K562 (cell line): Measurements from ENCODE around the gene SYNCRIP. TPM values are rescaled to one million over a fixed set of nuclear protein-coding genes. Genes with fewer than 3 reads are reported as not detected.

Experiments
- AFF1 ChIP-seq, 2 experiments: fragments of 450-650 bp; IDR thresholded peaks; 2 replicates each; pipeline ENCODE4 v1.6.1; 2018; ENCODE audit warnings: mild to moderate bottlenecking in 2 of 2, low read depth in 1 of 2; ENCODE audit not compliant: partially characterized antibody in 2 of 2
- DEAF1 ChIP-seq: fragments of 450-650 bp; formaldehyde crosslinking; IDR thresholded peaks from 2 replicates; pipeline ENCODE4 v1.4.0; 2020; ENCODE audit warnings: mild to moderate bottlenecking, moderate library complexity
- EP400 ChIP-seq: fragments of 450-650 bp; IDR thresholded peaks from 2 replicates; pipeline ENCODE4 v1.6.1; 2017; ENCODE audit warnings: antibody characterized with exemption, mild to moderate bottlenecking, moderate library complexity
- FIP1L1 ChIP-seq: fragments of 200-400 bp; formaldehyde crosslinking; IDR thresholded peaks from 2 replicates; pipeline ENCODE4 v1.6.1; 2018; ENCODE audit warnings: mild to moderate bottlenecking, low read depth, low read length; ENCODE audit not compliant: poor library complexity, severe bottlenecking
- HLTF ChIP-seq: fragments of 450-650 bp; IDR thresholded peaks from 2 replicates; pipeline ENCODE4 v1.6.1; 2016
- KDM5B ChIP-seq: fragments of 200-600 bp; sonication (generic); IDR thresholded peaks from 2 replicates; pipeline ENCODE4 v1.6.1; 2012; ENCODE audit warnings: low read depth, mild to moderate bottlenecking, moderate library complexity, low read length, control low read depth, inconsistent platforms; ENCODE audit not compliant: insufficient replicate concordance
- MECOM ChIP-seq: fragments of 250-450 bp; sonication (Bioruptor Pico); IDR thresholded peaks from 2 replicates; pipeline ENCODE4 v1.8.0; 2022; ENCODE audit warnings: inconsistent platforms
- NCOA1 ChIP-seq: fragments of 450-650 bp; IDR thresholded peaks from 2 replicates; pipeline ENCODE4 v1.6.1; 2016; ENCODE audit warnings: low read depth
- PBX2 ChIP-seq, 2 experiments: IDR thresholded peaks in 1 of 2; conservative IDR thresholded peaks in 1 of 2; 2 replicates each; pipeline ENCODE4 v1.6.1; 2016; ENCODE audit warnings: low read depth in 2 of 2, mild to moderate bottlenecking in 1 of 2, missing compliant biosample characterization in 1 of 2, missing genetic modification characterization in 1 of 2, moderate library complexity in 1 of 2
- PCBP1 ChIP-seq: fragments of 200-400 bp; formaldehyde crosslinking; IDR thresholded peaks from 2 replicates; pipeline ENCODE4 v1.6.1; 2018; ENCODE audit warnings: mild to moderate bottlenecking, low read depth, low read length; ENCODE audit not compliant: poor library complexity, severe bottlenecking
- POLR2AphosphoS2 ChIP-seq: IDR thresholded peaks from 2 replicates; pipeline ENCODE4 v1.6.1; 2012; ENCODE audit warnings: low read length, improper control_type of control experiment
- POLR2H ChIP-seq: IDR thresholded peaks from 2 replicates; pipeline ENCODE4 v1.6.1; 2016; ENCODE audit warnings: missing genetic modification characterization, low read depth, mild to moderate bottlenecking, control low read depth, missing compliant biosample characterization, moderate library complexity
- SIN3A ChIP-seq, 2 experiments: fragments of 150-350 bp in 1 of 2; IDR thresholded peaks; 2 replicates each; pipeline ENCODE4 v1.6.1; 2011 to 2016; ENCODE audit warnings: borderline replicate concordance in 2 of 2, low read depth in 2 of 2, low read length in 2 of 2, mild to moderate bottlenecking in 2 of 2, moderate library complexity in 2 of 2; ENCODE audit not compliant: control insufficient read depth in 1 of 2
- TSC22D4 ChIP-seq: fragments of 450-650 bp; IDR thresholded peaks from 2 replicates; pipeline ENCODE4 v1.6.1; 2016; ENCODE audit warnings: missing genetic modification characterization, missing biosample characterization, control low read depth
- ZNF311 ChIP-seq: fragments of 250-450 bp; sonication (Bioruptor Pico); IDR thresholded peaks from 2 replicates; pipeline ENCODE4 v1.4.0; 2020; ENCODE audit warnings: mild to moderate bottlenecking, moderate library complexity
- ZNF561 ChIP-seq: fragments of 450-650 bp; formaldehyde crosslinking; conservative IDR thresholded peaks from 2 replicates; pipeline ENCODE4 v1.4.0; 2020; ENCODE audit warnings: mild to moderate bottlenecking, moderate library complexity
- ZNF76 ChIP-seq: fragments of 250-450 bp; sonication (Bioruptor Pico); IDR thresholded peaks from 2 replicates; pipeline ENCODE4 v1.4.0; 2020; ENCODE audit warnings: mild to moderate bottlenecking, moderate library complexity, borderline replicate concordance
- ZSCAN29 ChIP-seq: fragments of 450-650 bp; IDR thresholded peaks from 2 replicates; pipeline ENCODE4 v1.6.1; 2017
- ZZZ3 ChIP-seq: fragments of 450-650 bp; IDR thresholded peaks from 2 replicates; pipeline ENCODE4 v1.6.1; 2016; ENCODE audit warnings: antibody characterized with exemption, mild to moderate bottlenecking, moderate library complexity
- polyA plus RNA-seq, 8 experiments: library from polyadenylated mRNA; depleted of rRNA in 4 of 8; stranded (reverse) in 5 of 8; unstranded in 3 of 8; fragments of >200 nt; fragmentation: Nextera tagmentation in 2 of 8; fragmentation: Illumina TruSeq in 1 of 8; extraction: Ambion mirVana in 2 of 8; extraction: Trizol in 1 of 8; gene quantifications; 2 replicates each; pipeline versions ENCODE4 v1.2.1 to v1.2.3, GENCODE V29; 2011 to 2014; ENCODE audit warnings: inconsistent platforms in 1 of 8, missing spikeins in 1 of 8
- total RNA-seq, 7 experiments: library from RNA; depleted of rRNA in 6 of 7; stranded (reverse); fragments of >200 nt in 6 of 7; fragmentation: Illumina TruSeq in 2 of 7; extraction: Trizol in 2 of 7; gene quantifications; 2 replicates each; pipeline versions ENCODE4 v1.2.1 to v1.2.3, GENCODE V29; 2011 to 2021; ENCODE audit warnings: low replicate concordance in 1 of 7

The SYNCRIP gene
- total and polyA plus RNA-seq, 9 of the 15 experiments (the other 6 are each of a cell fraction or from before 2014, with no cell fraction given): 46.5 to 295 (median 140) TPM

- TF ChIP-seq DEAF1 (CRISPR knock-in tag) (no peak), ZNF561 (no peak), POLR2H (tag) (peak; percentile 82), AFF1 (IDR thresholded peaks at IDR 0.05; ENCODE audit: low read depth in 1 of 2, partially characterized antibody in 2 of 2) (no peak), FIP1L1 (peak; percentile 19), PCBP1 (peak; percentile 17), ZNF76 (CRISPR knock-in tag) (no peak), ZSCAN29 (peak; percentile 73; the same call in 1 of the 2 replicates), HLTF (no peak), ZNF311 (no peak), POLR2AphosphoS2 (no peak), EP400 (peak; percentile 69), MECOM (CRISPR knock-in tag) (no peak), PBX2 (CRISPR knock-in tag; IDR thresholded peaks at IDR 0.05; ENCODE audit: low read depth) (no peak), PBX2 (tag; conservative IDR thresholded peaks at IDR 0.05; ENCODE audit: low read depth) (0 out of 2 replicates have a peak, but pooled peaks have one; percentile 21), NCOA1 (0 out of 2 replicates have a peak, but pooled peaks have one; percentile 39), KDM5B (peak; percentile 96), SIN3A (IDR thresholded peaks at IDR 0.05; ENCODE audit: borderline replicate concordance in 2 of 2, control insufficient read depth in 1 of 2, low read depth in 2 of 2, low read length in 2 of 2) (peak; percentile 12 to 65; a peak in 1 of 4 replicates), TSC22D4 (tag) (no peak), ZZZ3 (no peak)
Measured at GRCh38 chr6:85593438-85594196, 49.1 kb downstream of the SYNCRIP start, which contains the start of gene SNX14 (continued).
